Endothelial cell (in vitro differentiated cells): ENCODE results near the gene CHST2. TPM values are rescaled to one million over a fixed set of nuclear protein-coding genes. Genes with fewer than 3 reads are reported as not detected.

Source experiments
- DNase-seq: peaks from one replicate; pipeline ENCODE4 v3.0.0; 2021; ENCODE audit warnings: low spot score
- H3K27ac Mint-ChIP-seq: one replicate; pipeline ENCODE4 v1.8.0; 2021; ENCODE audit warnings: mixed read lengths, inconsistent platforms; ENCODE audit not compliant: unreplicated experiment
- H3K27me3 Mint-ChIP-seq: one replicate; pipeline ENCODE4 v1.8.0; 2021; ENCODE audit warnings: mild to moderate bottlenecking, moderate library complexity, mixed read lengths, inconsistent platforms; ENCODE audit not compliant: unreplicated experiment
- H3K36me3 Mint-ChIP-seq: one replicate; pipeline ENCODE4 v1.8.0; 2021; ENCODE audit warnings: mild to moderate bottlenecking, low read depth, mixed read lengths, inconsistent platforms; ENCODE audit not compliant: unreplicated experiment
- H3K4me1 Mint-ChIP-seq: one replicate; pipeline ENCODE4 v1.8.0; 2021; ENCODE audit warnings: mild to moderate bottlenecking, mixed read lengths, inconsistent platforms; ENCODE audit not compliant: unreplicated experiment
- H3K4me3 Mint-ChIP-seq: one replicate; pipeline ENCODE4 v1.8.0; 2021; ENCODE audit warnings: mild to moderate bottlenecking, mixed read lengths, inconsistent platforms; ENCODE audit not compliant: unreplicated experiment
- H3K9me3 Mint-ChIP-seq: one replicate; pipeline ENCODE4 v1.8.0; 2021; ENCODE audit warnings: mixed read lengths, inconsistent platforms; ENCODE audit not compliant: unreplicated experiment
- CTCF ChIP-seq: fragments of 200-600 bp; sonication (generic); IDR thresholded peaks from one replicate; pipeline ENCODE4 v1.5.0; 2021; ENCODE audit warnings: antibody characterized with exemption; ENCODE audit not compliant: unreplicated experiment
- total RNA-seq: library from RNA; stranded (reverse); fragmentation: NEBNext Ultra II Directional; extraction: Animal tissue kit (Norgen Biotek cat#: 25700); gene quantifications from one replicate; pipeline ENCODE4 v1.2.1, GENCODE V29; 2021; ENCODE audit not compliant: unreplicated experiment

Gene CHST2
- total RNA-seq, 1 donor from 2014 or later, result 12.9 TPM

- TF ChIP-seq CTCF, result no peak
- Mint-ChIP-seq H3K9me3 (peaks cover 3% of the 10 kb centered on the region), H3K4me3 (no peak overlapping the region), H3K27me3 (peaks cover 5% of the 10 kb centered on the region), H3K4me1 (no peaks in the 10 kb centered on the region), H3K36me3 (peaks cover 2% of the 10 kb centered on the region), H3K27ac (no peak overlapping the region)
- no peak for DNase-seq
Measured at GRCh38 chr3:143099690-143100089, 19.9 kb upstream of the CHST2 start.

GRCh38 chr3:143100451-143100850 lies 19.1 kb upstream of the CHST2 start:
- Mint-ChIP-seq H3K9me3 (peaks cover 7% of the 10 kb centered on the region), H3K4me3 (no peak overlapping the region), H3K4me1 (no peaks in the 10 kb centered on the region), H3K27ac (no peak overlapping the region), H3K27me3 (peaks cover 5% of the 10 kb centered on the region), H3K36me3 (peaks cover 6% of the 10 kb centered on the region)
- DNase-seq, result no peak
- no peak for TF ChIP-seq CTCF

GRCh38 chr3:143101792-143102381 lies 17.7 kb upstream of the CHST2 start:
- H3K36me3 Mint-ChIP-seq, result peaks cover 11% of the 10 kb centered on the region
- no peak overlapping the region for H3K27ac Mint-ChIP-seq
- H3K4me1 Mint-ChIP-seq, result no peaks in the 10 kb centered on the region
- H3K4me3 Mint-ChIP-seq, result no peak overlapping the region
- peaks cover under 1% of the 10 kb centered on the region for H3K27me3 Mint-ChIP-seq
- H3K9me3 Mint-ChIP-seq, result peaks cover 7% of the 10 kb centered on the region
- no peak for DNase-seq
- TF ChIP-seq CTCF, result no peak

GRCh38 chr3:143103652-143104051 lies 15.9 kb upstream of the CHST2 start:
- peaks cover 7% of the 10 kb centered on the region for H3K9me3 Mint-ChIP-seq
- no peak for DNase-seq
- peaks cover 11% of the 10 kb centered on the region for H3K36me3 Mint-ChIP-seq
- no peak overlapping the region for H3K4me3 Mint-ChIP-seq
- H3K27ac Mint-ChIP-seq, result no peak overlapping the region
- no peaks in the 10 kb centered on the region for H3K4me1 Mint-ChIP-seq
- no peak for TF ChIP-seq CTCF
- no peaks in the 10 kb centered on the region for H3K27me3 Mint-ChIP-seq

- peaks cover 11% of the 10 kb centered on the region for H3K36me3 Mint-ChIP-seq
- no peak overlapping the region for H3K4me3 Mint-ChIP-seq
- H3K4me1 Mint-ChIP-seq, result no peaks in the 10 kb centered on the region
- no peaks in the 10 kb centered on the region for H3K27me3 Mint-ChIP-seq
- DNase-seq, result no peak
- no peak overlapping the region for H3K27ac Mint-ChIP-seq
- no peak for TF ChIP-seq CTCF
- H3K9me3 Mint-ChIP-seq, result peaks cover 7% of the 10 kb centered on the region
Measured at GRCh38 chr3:143105170-143105569, 14.4 kb upstream of the CHST2 start.
